Hematopoietic multipotent progenitor cell treated with erythropoietin and hydrocortisone succinate and interleukin-3 and kit ligand, for 4 days (in vitro differentiated cells): ENCODE data around the gene VSIR.

Source experiments
- DNase-seq: peaks from one replicate; pipeline ENCODE4 v3.0.0-alpha.2; 2015

VSIR gene

GRCh38 chr10:71727105-71727737, 46.1 kb downstream of the VSIR start:
- DNase-seq, result peak; percentile 28

GRCh38 chr10:71726580-71727104, 46.7 kb downstream of the VSIR start:
- peak; percentile 38 for DNase-seq

DNA sequence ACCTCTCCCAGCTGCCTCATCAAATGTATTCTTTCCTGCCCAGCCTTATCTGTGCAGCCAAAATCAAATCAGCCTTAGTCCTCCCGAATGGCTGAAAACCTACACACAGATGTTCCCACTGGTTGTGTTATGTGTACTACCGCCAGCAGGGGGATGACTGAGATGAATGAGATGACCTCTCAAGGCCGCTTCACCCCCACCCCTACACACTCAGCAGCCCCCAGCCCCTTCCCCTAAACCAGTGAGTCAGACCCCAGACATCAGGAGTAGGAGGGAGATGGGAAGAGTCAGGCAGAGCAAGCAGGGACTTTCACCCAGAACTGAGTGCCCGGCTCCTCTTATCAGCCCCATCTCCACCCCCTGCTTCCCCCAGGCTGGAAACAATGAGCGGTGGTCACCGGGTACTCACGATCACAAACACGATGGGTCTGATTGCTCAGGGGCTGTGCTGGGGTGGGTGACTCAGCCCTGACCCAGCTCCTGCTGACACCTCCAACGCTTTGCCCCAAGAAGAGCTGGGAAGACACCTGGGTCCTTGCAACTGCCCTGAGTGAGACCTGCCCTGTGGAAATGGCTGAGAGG, 47.2 kb downstream of the VSIR start:
- peak; percentile 78 for DNase-seq

GRCh38 chr10:71725249-71725648, 48.1 kb downstream of the VSIR start:
- no peak for DNase-seq

GRCh38 chr10:71724539-71724938, 48.8 kb downstream of the VSIR start:
- no peak for DNase-seq

DNA sequence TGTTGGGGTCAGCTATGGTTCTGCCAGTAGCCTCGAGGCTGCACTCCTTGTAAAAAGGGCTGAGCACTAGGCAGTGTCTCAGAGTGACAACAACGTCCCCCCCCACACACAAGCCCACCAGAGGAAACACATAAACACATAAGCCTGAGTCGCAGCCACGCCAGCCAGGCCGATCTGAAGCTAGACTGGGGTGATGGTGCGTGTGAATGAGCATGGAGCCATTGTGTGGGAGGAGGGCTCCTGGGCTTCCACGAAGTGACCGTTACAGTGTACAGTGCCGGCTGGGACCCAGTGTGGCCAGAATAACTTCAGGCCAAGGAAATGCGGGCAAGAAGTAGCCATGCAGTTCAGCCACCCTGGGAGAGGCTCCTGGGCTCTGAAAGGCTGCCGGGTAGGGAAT, 50.0 kb downstream of the VSIR start:
- no peak for DNase-seq

DNA sequence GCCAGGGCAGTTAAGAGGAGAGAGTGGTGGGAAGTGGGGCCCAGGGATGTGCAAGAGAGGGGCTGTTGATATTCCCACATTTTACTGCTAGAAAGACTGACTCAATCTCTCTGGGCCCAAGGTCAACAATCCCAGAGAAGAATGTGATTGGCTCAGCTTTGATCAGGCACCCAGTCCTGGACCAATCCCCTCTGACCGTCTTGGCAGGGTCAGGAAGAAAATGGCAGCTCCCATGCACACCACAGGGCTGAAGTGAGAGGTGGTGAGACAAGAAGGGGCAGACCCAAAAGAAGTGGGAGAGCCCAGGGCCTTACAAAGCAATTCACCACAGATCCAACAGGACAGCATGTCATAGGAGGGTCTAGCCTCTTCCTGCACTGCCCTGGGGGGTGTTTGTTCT, 50.5 kb downstream of the VSIR start:
- DNase-seq, result no peak

DNA sequence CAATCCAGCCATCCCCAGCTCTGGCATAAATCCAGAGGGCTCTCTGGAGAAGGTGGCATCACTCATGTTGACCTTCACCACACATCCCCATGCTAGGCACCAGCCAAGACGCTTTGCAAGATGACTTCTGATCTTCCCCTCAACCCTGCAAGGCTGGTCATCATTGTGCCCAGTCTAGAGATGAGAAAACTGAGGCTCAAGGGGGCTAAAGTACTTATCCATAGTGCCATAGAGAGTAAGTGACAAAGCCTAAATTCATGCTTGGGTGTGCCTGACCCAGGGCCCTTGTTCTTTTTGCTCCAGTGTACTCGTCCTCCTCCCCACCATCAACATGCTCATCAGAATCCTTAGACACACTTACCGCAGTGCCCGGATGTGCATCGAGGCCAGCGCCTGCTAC, 52.0 kb downstream of the VSIR start:
- no peak for DNase-seq

GRCh38 chr10:71720288-71720687, 53.0 kb downstream of the VSIR start:
- DNase-seq, result no peak

DNA sequence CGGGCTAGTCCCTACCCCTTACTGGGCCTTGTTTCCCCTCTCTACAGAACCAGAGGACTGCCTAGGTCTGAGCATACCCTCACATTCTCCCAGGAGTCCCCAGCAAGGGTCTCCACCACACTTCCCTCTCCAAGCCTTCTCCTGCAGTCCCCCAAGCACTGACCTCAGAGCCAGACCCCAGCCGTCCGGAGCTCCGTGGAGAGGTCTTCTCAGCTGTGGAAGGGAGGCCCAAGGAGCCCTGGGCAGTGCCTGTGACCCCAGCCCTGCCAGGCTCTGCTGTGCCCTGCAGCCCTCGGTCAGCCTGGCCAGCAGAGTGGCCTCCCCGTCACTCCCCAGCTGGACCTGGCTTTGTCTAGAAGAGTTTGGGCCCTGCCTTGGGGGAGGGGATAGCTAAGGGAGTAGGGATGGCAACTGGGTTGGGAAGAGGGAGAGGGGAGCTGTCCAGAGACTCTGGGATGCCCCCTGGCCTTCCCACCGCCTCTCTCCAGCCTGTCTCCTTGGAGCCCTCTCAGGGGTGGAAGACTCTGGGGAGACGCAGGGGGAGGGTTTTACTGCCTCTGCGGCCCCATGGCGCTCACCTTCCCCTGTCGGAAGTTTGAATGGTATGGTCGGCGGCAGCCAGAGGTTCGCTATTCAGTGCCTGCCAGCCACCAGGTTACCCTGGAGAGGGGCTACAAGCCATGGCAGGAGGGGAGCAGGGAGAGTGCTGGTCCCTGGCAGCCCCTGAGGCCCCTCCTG, 53.7 kb downstream of the VSIR start, which contains the start of gene C10orf105:
Gene C10orf105 (minus strand): TSS at position 315 of the 738 bp plus-strand sequence. CDS start 3,441 bp downstream, outside the sequence.
- no peak for DNase-seq

GRCh38 chr10:71719042-71719441, 54.3 kb downstream of the VSIR start:
- DNase-seq, result no peak

DNA sequence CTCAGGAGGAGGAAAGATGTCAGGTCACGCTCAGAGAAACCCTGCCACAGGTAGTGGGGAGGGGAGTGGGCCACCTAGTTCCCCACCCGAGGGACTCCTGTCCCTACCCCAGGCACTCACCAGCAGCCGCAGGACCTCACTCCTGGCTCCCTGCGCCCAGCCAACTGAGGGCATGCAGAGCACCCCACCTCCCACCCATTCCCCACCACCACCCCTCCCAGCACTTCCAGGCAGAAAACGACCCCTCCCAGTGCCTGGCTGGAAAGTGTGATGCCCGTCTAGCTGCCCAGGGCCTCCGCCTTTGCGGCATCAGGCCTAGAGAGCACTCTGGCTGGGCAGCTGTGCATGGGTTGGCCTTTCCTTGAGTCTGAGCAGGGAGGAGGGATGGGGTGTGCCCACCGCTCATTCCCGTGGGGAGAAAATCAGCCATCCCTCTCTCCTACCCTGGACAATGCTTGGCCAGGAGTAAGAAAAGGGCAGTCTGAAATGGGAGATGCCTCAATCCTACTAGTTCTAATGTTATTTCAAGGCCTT, 55.1 kb downstream of the VSIR start:
- no peak for DNase-seq

DNA sequence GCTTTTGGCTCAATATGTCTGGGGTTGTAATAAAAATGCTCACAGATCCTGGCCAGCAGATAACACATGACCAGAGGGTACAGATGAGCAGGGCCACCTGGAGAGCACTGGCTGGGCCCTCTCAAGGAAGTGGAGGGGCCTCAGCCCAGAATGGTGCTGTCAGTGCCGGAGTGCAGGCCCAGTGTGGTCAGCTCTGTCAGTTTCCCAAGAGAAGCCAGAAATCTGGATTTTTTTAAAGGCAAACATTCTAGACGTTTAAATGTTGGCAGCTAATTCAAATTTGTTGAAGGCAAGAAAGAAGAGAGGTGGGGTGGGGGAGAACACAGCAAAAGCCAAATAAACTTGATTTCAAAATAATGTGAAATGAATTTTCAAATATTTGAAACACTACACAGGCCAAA, 55.8 kb downstream of the VSIR start:
- DNase-seq, result no peak

DNA sequence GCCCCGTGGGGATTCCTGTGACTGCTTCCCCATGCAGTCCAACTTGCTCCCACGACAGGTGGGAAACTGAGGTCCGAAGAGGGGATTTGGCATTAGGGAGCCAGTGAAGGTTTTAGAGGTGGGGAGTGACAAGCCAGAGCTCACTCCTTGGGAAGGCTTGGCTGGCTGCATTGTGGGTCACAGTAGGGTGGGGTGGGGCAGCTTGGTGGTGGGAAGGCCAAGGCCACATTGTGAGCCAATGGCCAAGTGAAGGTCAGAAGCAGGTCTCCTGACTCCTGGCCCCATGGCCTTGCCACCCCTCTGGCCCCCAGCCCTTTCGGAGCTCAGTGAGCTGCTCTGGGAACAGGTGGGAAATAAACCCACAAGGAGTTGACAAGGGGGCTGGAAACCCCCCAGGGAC, 56.3 kb downstream of the VSIR start:
- DNase-seq, result no peak

- DNase-seq, result no peak
Measured at GRCh38 chr10:71716426-71716825, 56.9 kb downstream of the VSIR start.

DNA sequence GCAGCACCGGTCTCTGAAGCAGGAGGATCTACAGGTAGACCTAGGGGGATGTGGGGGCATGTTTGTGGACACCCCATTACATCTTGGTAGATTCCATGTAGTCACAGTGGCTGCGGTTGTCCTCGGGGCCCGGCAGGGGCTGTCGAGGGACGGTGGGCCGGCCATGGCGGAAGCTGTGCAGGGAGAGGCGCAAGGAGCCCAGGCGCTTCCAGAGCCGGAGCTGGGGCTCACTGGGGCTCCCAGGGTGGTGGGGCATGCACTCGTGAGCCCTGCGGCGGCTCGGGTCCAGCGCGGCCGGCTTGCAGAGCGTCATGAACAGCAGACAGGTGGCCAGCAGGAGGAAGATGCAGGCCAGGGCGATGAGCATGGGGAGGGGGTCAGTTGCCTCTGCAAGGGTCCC, 57.5 kb downstream of the VSIR start:
- DNase-seq, result no peak

GRCh38 chr10:71715026-71715425, 58.3 kb downstream of the VSIR start:
- no peak for DNase-seq

DNA sequence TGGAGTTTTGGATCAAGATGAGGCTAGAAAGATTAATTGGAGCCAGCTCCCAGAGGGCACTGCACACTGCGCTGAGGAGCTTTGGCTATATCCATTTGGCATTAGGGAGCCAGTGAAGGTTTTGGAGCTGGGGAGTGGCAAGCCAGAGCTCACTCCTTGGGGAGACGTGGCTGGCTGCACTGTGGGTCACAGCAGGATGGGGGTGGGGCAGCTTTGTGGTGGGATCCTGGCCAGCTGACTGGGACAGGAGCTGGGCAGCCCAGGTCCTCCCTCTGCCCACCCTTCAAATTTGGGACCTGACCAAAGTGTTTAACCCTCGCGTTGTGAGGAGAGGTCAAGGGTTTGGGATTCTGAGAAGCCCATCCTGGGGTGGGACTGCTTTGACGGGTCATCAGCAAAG, 58.7 kb downstream of the VSIR start:
- no peak for DNase-seq

DNA sequence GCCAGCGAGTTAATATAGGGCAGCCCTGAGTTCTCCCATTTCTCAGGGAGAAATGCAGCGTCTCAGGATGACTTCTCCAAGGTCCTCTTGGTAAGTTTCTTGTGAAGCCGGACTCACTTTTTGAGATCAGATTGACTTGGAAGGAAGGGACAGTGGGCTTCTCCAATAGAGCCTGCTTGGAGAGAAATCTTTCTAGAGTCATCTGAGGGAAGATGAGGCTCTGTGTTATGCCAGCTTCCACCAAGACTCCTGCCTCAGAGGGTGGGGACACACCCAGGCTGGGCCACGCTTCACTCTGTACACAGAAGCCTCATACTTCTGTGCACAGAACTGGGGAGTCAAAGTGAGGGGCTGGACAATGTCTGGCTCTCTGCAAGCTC, 59.3 kb downstream of the VSIR start:
- DNase-seq, result peak; percentile 32

- peak; percentile 77 for DNase-seq
Measured at GRCh38 chr10:71713135-71714030, 59.9 kb downstream of the VSIR start.

DNA sequence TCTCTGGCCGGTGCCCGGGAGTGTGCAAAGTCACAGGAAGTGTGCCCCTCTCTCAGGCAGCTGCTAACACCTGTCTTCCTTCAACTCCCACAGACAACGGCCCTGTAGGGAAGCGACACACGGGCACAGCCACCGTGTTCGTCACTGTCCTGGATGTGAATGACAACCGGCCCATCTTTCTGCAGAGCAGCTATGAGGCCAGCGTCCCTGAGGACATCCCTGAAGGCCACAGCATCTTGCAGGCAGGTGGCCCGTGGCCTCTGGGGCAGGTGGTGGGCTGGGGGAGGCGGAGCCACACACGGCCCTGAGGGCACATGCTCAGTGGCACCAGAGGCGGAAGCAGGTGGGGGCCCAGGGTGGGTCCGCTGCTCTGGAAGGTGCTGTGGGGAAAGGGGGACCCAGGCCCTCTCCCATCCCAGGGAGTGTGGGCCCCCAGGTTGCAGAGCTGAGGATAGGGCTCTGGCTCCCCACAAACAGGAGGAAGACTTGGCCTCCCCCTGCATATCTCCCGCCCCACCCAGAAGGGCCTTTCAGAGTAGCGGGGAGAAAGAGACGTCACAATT, 60.7 kb downstream of the VSIR start:
- no peak for DNase-seq

DNA sequence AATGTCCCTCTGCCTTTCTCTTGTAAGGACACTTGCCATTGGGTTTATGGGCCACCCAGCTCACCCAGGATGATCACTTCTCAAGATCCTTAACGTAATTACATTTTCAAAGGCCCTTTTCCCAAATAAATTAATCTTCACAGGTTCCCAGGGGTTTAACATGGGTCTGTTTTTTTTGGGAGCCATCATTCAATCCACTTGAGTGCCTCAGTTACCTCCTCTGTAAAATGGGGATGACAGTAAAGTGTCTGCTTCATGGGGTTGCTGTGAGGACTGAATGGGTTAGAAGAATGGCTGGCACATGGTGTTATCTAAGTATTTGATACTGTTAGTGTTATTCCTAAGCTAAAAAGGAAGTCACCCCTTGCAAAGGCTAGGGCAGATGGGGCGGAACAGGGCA, 61.1 kb downstream of the VSIR start:
- DNase-seq, result no peak
